OCI-LY1 (cell line): ENCODE results near the gene ENTREP3.
"Not testable (repeated sequence)": the region's sequence is repeated elsewhere in the genome, so short reads cannot be mapped to it uniquely, and the experiment has no call there.

Experiments
- H2AFZ ChIP-seq: fragments of 200-600 bp; sonication (generic), shearing (Covaris generic); 2 replicates; pipeline ENCODE4 v1.6.0; 2014; ENCODE audit warnings: antibody characterized with exemption, mild to moderate bottlenecking, low read length
- H3F3A ChIP-seq: fragments of 200-600 bp; sonication (generic), shearing (Covaris generic); 2 replicates; pipeline ENCODE4 v1.6.0; 2014; ENCODE audit warnings: mild to moderate bottlenecking, antibody characterized with exemption, low read length, moderate library complexity; ENCODE audit not compliant: insufficient read depth
- H3K27ac ChIP-seq: fragments of 200-600 bp; sonication (generic); 2 replicates; pipeline ENCODE4 v1.5.1; 2014; ENCODE audit warnings: low read length, mixed run types, mild to moderate bottlenecking, low read depth; ENCODE audit not compliant: poor library complexity, severe bottlenecking
- H3K27me3 ChIP-seq: fragments of 200-600 bp; sonication (generic); 2 replicates; pipeline ENCODE4 v1.6.0; 2014; ENCODE audit warnings: antibody characterized with exemption, mild to moderate bottlenecking, low read length, moderate library complexity; ENCODE audit not compliant: insufficient read depth
- H3K36me3 ChIP-seq: fragments of 200-600 bp; sonication (generic); 2 replicates; pipeline ENCODE4 v1.6.1; 2014; ENCODE audit warnings: mild to moderate bottlenecking, antibody characterized with exemption, low read length, moderate library complexity, mixed read lengths; ENCODE audit not compliant: insufficient read depth
- H3K4me1 ChIP-seq: fragments of 200-600 bp; sonication (generic); 2 replicates; pipeline ENCODE4 v1.5.1; 2014; ENCODE audit warnings: mild to moderate bottlenecking, low read length, moderate library complexity; ENCODE audit not compliant: insufficient read depth, severe bottlenecking
- H3K4me2 ChIP-seq: fragments of 200-600 bp; sonication (generic), shearing (Covaris generic); 2 replicates; pipeline ENCODE4 v1.6.1; 2014; ENCODE audit warnings: low read length
- H3K4me3 ChIP-seq: fragments of 200-600 bp; sonication (generic); 2 replicates; pipeline ENCODE4 v1.5.1; 2014; ENCODE audit warnings: low read length, low read depth, mild to moderate bottlenecking, mixed read lengths; ENCODE audit not compliant: poor library complexity, severe bottlenecking
- H3K79me2 ChIP-seq: fragments of 200-600 bp; shearing (Covaris generic); 2 replicates; pipeline ENCODE4 v1.6.1; 2016; ENCODE audit warnings: mixed run types, low read length, mixed read lengths; ENCODE audit not compliant: insufficient read depth
- H3K9ac ChIP-seq: fragments of 200-600 bp; sonication (generic), shearing (Covaris generic); 2 replicates; pipeline ENCODE4 v1.6.1; 2014; ENCODE audit warnings: mild to moderate bottlenecking, low read length, mixed read lengths
- H3K9me2 ChIP-seq: fragments of 200-600 bp; sonication (generic), shearing (Covaris generic); 2 replicates; pipeline ENCODE4 v1.6.1; 2014; ENCODE audit warnings: low read depth, mild to moderate bottlenecking, low read length, mixed read lengths
- H3K9me3 ChIP-seq: fragments of 200-600 bp; shearing (Covaris generic); 2 replicates; pipeline ENCODE4 v1.6.1; 2014; ENCODE audit warnings: low read length, mixed read lengths
- H4K20me1 ChIP-seq: fragments of 200-600 bp; sonication (generic), shearing (Covaris generic); 2 replicates; pipeline ENCODE4 v1.6.0; 2016; ENCODE audit warnings: mild to moderate bottlenecking, low read length; ENCODE audit not compliant: insufficient read depth
- CTCF ChIP-seq: fragments of 200-600 bp; sonication (generic), shearing (Covaris generic); IDR thresholded peaks from 2 replicates; pipeline ENCODE4 v1.5.1; 2017; ENCODE audit warnings: mild to moderate bottlenecking, antibody characterized with exemption, low read length, moderate library complexity, mixed read lengths
- EZH2 ChIP-seq: fragments of 200-600 bp; sonication (generic), shearing (Covaris generic); IDR thresholded peaks from 2 replicates; pipeline ENCODE4 v1.8.0; 2017; ENCODE audit warnings: borderline replicate concordance, mixed run types, mild to moderate bottlenecking, antibody characterized with exemption, low read length, moderate library complexity, mixed read lengths

Gene ENTREP3

GRCh38 chr1:155219592-155220031 lies 35.7 kb downstream of the ENTREP3 start:
- Histone ChIP-seq H3K4me2 (peak overlapping the region; percentile 4; the same call in 1 of the 2 replicates), H3K79me2 (no peaks in the 10 kb centered on the region), H3K9me2 (no peaks in the 10 kb centered on the region), H3K27me3 (no peaks in the 10 kb centered on the region), H3K27ac (no peak overlapping the region), H3K4me1 (peaks cover 35% of the 10 kb centered on the region), H3K9ac (no peak overlapping the region), H2AFZ (0 out of 2 replicates have a peak overlapping the region, but pooled peaks have one; percentile 37), H3F3A (0 out of 2 replicates have a peak, but pooled peaks cover 4% of the 10 kb centered on the region), H4K20me1 (no peaks in the 10 kb centered on the region), H3K9me3 (no peaks in the 10 kb centered on the region), H3K4me3 (no peak overlapping the region), H3K36me3 (no peaks in the 10 kb centered on the region)
- no peak for TF ChIP-seq EZH2
- TF ChIP-seq CTCF = no peak

GRCh38 chr1:155218854-155219591 lies 36.3 kb downstream of the ENTREP3 start:
- H3K36me3 ChIP-seq = no peaks in the 10 kb centered on the region
- H3K79me2 ChIP-seq = no peaks in the 10 kb centered on the region
- H2AFZ ChIP-seq = 0 out of 2 replicates have a peak overlapping the region, but pooled peaks have one; percentile 37
- H3K27me3 ChIP-seq = no peaks in the 10 kb centered on the region
- peak overlapping the region; percentile 4; the same call in 1 of the 2 replicates for H3K4me2 ChIP-seq
- H3K4me3 ChIP-seq = no peak overlapping the region
- TF ChIP-seq EZH2 (no peak), CTCF (no peak)
- H3K27ac ChIP-seq = no peak overlapping the region
- H3K9me2 ChIP-seq = no peaks in the 10 kb centered on the region
- H3K4me1 ChIP-seq = peaks cover 29% of the 10 kb centered on the region
- H3F3A ChIP-seq = 0 out of 2 replicates have a peak, but pooled peaks cover 3% of the 10 kb centered on the region
- no peak overlapping the region for H3K9ac ChIP-seq
- no peaks in the 10 kb centered on the region for H4K20me1 ChIP-seq
- no peaks in the 10 kb centered on the region for H3K9me3 ChIP-seq

- H3K4me3 ChIP-seq, H3K27me3 ChIP-seq, H3K36me3 ChIP-seq, H3F3A ChIP-seq, H4K20me1 ChIP-seq, H2AFZ ChIP-seq, H3K9ac ChIP-seq, H3K9me2 ChIP-seq, H3K79me2 ChIP-seq, H3K4me2 ChIP-seq, H3K27ac ChIP-seq, H3K9me3 ChIP-seq: not testable (repeated sequence)
- peaks cover 18% of the 10 kb centered on the region for H3K4me1 ChIP-seq
Measured at GRCh38 chr1:155214702-155215101, 40.6 kb downstream of the ENTREP3 start.

- H3K9me2 ChIP-seq = not testable (repeated sequence)
Measured at GRCh38 chr1:155212051-155212440, 43.2 kb downstream of the ENTREP3 start.

GRCh38 chr1:155211381-155212050 lies 43.8 kb downstream of the ENTREP3 start:
- H4K20me1 ChIP-seq, H3K27me3 ChIP-seq, H3F3A ChIP-seq, H3K4me3 ChIP-seq, H3K4me2 ChIP-seq, H3K9me3 ChIP-seq, H3K79me2 ChIP-seq, H3K27ac ChIP-seq, H2AFZ ChIP-seq, H3K9ac ChIP-seq, H3K9me2 ChIP-seq, H3K36me3 ChIP-seq: not testable (repeated sequence)
- peaks cover 31% of the 10 kb centered on the region for H3K4me1 ChIP-seq

More at GRCh38 chr1:155212051-155212440, 43.2 kb downstream of the ENTREP3 start:
- H3K9me3 ChIP-seq, H3K9ac ChIP-seq, H3K79me2 ChIP-seq, H3K4me2 ChIP-seq, H3K4me3 ChIP-seq, H2AFZ ChIP-seq, H4K20me1 ChIP-seq, H3K27me3 ChIP-seq, H3K27ac ChIP-seq, H3K36me3 ChIP-seq, H3F3A ChIP-seq: not testable (repeated sequence)
- peaks cover 29% of the 10 kb centered on the region for H3K4me1 ChIP-seq
